ENCODE results near the gene B3GALT6. TPM values are rescaled to one million over a fixed set of nuclear protein-coding genes. Genes with fewer than 3 reads are reported as not detected.

Gene B3GALT6
- total and polyA plus RNA-seq, 4 donors, result 1.2 to 9.0 (median 8.3) TPM

- Histone ChIP-seq H3K9me3 (ENCODE audit: control insufficient read depth in 4 of 4, low read length in 3 of 4) (no peaks in the 10 kb centered on the region), H3K4me1 (ENCODE audit: control insufficient read depth in 4 of 4, insufficient read depth in 4 of 4, low read length in 3 of 4) (peaks cover 0 to 9% (median 4%) of the 10 kb centered on the region in 4 donors), H3K36me3 (ENCODE audit: control insufficient read depth in 4 of 4, insufficient read depth in 3 of 4, low read depth in 1 of 4, low read length in 3 of 4) (no peaks in the 10 kb centered on the region), H3K27ac (ENCODE audit: low read depth in 1 of 2, low read length in 2 of 2) (no peak overlapping the region), H3K9ac (ENCODE audit: low read depth in 1 of 2, low read length in 2 of 2) (no peak overlapping the region), H3K27me3 (ENCODE audit: control insufficient read depth in 4 of 4, insufficient read depth in 4 of 4, low read length in 3 of 4) (peaks cover 0 to 8% (median 0%) of the 10 kb centered on the region in 4 donors), H3K4me3 (ENCODE audit: low read depth in 1 of 3, low read length in 3 of 3) (no peak overlapping the region)
- no peak for DNase-seq (ENCODE audit: low spot score)
- TF ChIP-seq RXRA (IDR thresholded peaks at IDR 0.05) (no peak), REST (IDR thresholded peaks at IDR 0.05) (no peak), GABPA (IDR thresholded peaks at IDR 0.05 in 1 of 2, conservative IDR thresholded peaks at IDR 0.05 in 1 of 2) (no peak), CTCF (IDR thresholded peaks at IDR 0.05; ENCODE audit: low read depth, low read length, missing input control) (no peak), TAF1 (conservative IDR thresholded peaks at IDR 0.05) (no peak), EGR1 (IDR thresholded peaks at IDR 0.05; ENCODE audit: low read depth in 2 of 2) (no peak), ZBTB33 (IDR thresholded peaks at IDR 0.05) (no peak), ATF3 (IDR thresholded peaks at IDR 0.05) (no peak), FOXA1 (IDR thresholded peaks at IDR 0.05) (no peak), JUND (IDR thresholded peaks at IDR 0.05) (no peak), SP1 (IDR thresholded peaks at IDR 0.05) (no peak), FOXA2 (IDR thresholded peaks at IDR 0.05) (no peak), HNF4A (conservative IDR thresholded peaks at IDR 0.05) (no peak), YY1 (IDR thresholded peaks at IDR 0.05) (no peak), NR2F2 (IDR thresholded peaks at IDR 0.05) (no peak), HNF4G (IDR thresholded peaks at IDR 0.05) (no peak)
- 83% methylated on average over 8 of the region's 8 CpGs for WGBS
These were observed 27.6 kb upstream of the B3GALT6 start for GRCh38 chr1:1204425-1204920.
